Activated CD4-positive, alpha-beta T cell treated with anti-CD3 and anti-CD28 coated beads for 24 hours (primary cell): ENCODE data around the gene CLEC16A.

ENCODE experiments used
- DNase-seq, 2 donors: peaks; one replicate each; pipeline ENCODE4 v3.0.0-alpha.2; 2020; ENCODE audit warnings: low read depth in 2 of 2

The CLEC16A gene

DNA sequence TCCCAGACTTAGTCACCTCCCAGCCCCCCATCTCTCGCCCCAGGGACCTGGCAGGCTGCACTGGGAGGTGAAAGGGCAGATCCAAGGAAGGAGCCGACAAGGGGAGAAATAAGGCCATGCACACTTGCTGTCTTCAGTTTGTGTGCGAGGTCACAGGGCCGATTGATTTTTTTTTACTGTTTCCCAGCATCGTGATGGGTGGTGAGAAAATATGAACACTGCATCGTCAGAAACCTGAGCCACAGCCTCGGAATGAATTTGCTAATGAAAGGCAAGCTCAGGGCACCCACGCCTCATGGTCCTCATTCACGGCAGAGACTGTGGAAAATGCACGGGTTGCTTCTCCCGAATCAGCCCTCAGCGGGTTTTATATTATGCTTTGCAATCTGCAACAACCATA, 213.7 kb downstream of the CLEC16A start:
- no peak for DNase-seq

DNA sequence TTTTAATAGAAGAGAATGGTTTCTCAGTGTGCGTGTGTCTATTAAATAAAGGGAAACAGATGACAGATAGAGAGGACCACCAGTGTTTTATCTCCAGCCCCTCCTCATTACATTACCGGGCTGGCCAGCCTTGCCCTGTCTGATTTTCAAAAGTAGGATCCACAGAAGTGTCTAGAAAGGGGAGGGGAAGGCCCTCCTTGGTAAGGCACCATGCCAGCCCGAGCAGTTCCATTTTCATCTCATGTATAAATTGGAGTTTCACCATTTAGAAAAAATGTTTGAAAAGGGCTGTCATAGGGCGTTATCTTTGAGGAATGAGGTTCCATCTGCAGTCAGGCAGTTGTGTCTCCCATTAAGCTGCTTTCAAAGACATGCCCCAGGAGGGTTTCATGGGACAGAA, 214.9 kb downstream of the CLEC16A start:
- no peak for DNase-seq

DNA sequence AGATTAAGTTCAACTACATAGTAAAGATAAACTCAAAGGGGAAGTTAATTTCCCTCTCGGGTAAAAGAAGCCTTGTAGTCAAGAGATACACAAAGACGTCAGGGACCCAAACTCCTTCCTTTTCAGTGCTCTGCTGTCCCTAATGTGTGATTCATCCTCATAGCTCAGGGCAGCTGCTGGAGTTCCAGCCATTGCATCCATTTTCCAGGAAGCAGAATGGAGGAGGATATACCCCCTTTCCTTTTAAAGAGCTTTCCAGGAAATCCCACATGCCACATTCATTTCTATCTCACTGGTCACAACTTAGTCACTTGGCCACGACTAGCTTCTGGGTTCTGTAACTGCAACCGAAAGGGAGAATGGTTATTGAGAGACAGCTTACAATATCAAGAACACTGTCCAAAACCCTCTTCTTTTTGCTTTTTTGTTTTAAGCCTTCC, 216.3 kb downstream of the CLEC16A start:
- DNase-seq: no peak

DNA sequence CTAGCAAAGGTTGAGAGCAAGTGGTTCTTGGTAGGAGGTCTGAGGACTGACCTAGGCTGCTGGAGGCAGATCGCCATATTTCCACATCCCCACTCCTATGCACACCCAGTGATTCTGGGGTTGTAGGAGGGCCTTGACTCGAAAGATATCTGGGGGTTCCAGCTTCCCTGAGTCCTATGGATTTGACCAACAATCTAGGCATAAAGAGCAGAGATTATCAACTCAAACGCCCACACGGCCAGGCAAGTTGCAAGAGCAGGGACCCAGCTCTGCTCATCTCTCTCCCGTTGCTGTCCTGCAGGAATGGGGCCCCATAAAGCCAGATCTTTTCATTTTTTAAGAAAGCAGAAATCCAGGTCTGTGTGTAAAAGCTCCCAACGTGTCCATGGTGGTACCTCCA, 217.1 kb downstream of the CLEC16A start:
- DNase-seq: no peak

DNA sequence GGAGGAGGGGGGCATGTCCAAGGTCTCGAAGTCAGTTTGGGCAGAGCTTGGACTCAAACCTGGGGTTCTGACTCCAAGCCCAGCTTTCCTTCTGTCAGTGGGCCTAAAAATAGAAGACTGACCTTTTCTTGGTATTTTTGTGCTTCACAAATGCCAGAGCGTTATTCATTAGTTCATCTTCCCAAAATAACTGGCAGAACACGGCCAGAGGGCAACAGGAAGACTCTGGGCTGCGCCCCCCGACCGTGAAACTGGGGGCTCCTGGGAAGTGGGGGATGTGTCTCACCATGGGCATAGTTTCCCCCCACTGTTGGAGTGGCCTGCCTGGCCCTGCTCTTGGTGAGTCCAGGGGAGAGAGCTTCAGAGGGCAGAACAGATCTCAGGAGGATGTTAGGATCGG, 217.6 kb downstream of the CLEC16A start:
- DNase-seq: no peak

DNA sequence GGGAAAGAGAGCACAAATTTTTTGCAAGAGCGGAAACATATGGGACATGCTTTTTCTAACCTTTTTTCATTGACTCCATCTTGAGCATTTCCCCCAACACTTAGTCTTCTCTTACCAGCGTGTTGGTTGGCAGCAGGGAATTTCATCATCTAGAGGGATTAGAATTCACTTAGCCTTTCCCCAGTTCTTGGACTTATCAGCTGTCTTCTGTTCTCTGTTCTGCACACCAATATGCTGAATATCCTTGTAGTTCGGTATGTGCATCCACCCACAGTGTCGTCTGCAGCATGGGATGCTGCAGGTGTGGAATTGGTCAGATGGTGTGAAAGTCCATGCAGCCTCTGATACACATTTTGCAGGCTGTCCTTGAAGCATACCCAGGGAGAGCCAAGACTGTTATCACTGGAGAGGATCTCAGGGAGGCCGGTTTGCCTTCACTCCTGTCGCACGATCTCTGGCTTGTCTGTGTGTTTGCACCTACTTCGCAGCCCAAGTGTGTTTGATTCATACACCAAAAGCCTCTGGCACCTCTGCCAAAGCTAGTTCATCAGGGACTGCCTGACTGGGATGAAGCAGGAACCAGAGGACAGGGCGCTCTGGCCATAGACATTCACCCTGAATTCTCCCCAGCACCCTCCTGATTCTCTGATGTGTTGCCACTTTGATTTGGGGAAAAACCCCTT, 218.4 kb downstream of the CLEC16A start:
- DNase-seq: no peak

DNA sequence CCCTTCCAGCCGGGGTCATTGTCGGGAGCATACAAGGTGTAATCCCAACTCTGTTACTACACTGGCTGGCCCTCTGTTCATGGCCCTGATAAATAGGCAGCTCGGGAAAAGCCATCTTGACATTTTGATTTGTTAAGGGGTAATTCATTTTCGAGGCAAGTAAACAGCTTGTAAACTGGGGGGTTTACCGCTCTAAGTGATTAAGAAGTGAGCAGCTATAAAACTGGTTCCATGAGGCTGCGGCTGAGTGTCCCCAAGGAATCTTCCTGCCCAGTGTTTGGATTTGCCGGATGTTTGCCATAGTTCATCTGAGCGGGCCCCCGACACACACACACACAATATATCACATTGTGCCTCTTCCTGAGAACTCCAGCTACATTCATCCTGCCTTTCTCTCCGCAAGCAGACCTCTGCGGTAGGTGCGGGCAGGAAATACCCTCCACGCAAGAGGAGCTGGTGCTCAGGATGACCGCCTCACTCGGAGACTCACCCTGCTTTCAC, 219.4 kb downstream of the CLEC16A start:
- no peak for DNase-seq

DNA sequence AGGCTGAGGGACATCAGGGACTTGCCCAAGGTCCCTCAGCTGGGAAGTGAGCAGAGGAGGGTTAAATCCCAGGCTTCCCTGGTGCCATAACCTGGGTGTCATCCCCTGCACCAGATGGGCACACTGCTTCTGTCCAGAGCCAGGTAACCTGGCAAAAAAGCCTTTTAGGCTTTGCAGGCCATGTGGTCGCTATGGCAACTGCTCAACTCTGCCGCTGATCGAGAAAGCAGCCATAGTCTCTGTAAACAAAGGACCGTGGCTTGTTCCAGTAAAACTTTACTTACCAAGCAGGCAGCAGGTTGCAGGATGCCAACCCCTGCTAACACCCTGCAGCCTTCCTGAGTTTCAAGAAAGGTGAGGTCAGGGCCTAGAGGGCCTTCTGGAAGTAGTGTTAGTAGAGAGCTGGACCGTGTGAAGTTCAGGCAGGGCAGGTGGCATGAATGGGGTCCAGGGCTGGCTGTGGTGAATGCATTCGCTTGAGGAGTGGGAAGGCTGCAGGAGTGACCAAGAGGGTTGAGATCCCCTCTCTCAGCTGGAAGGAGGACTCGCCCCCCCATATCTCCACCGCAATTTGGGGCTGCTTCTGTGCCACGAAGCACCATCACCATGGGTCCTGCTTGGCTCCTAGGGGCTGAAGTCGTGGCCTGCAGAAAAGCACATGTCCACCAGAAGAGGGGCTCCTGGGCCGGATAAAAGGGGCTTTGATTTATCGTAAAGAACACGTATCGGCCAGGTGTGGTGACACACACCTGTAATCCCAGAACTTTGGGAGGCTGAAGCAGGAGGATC, 220.3 kb downstream of the CLEC16A start:
- DNase-seq: no peak

DNA sequence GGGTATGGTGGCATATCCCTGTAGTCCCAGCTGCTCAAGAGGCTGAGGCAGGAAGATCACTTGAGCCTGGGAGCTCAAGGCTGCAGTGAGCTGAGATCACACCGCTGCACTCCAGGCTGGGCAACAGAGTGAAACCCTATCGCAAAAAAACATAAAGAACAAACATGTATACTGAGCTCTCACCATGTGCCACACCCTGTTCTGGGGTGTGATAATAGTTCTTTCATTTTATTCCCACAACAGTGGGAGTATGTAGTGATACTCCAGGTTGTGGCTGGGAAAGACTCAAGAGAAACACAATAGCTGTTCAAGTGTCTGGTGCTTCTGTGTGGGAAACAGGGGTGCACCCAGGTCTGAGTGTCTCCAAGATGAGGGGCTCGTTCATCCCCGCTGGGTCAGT, 221.0 kb downstream of the CLEC16A start:
- no peak for DNase-seq

DNA sequence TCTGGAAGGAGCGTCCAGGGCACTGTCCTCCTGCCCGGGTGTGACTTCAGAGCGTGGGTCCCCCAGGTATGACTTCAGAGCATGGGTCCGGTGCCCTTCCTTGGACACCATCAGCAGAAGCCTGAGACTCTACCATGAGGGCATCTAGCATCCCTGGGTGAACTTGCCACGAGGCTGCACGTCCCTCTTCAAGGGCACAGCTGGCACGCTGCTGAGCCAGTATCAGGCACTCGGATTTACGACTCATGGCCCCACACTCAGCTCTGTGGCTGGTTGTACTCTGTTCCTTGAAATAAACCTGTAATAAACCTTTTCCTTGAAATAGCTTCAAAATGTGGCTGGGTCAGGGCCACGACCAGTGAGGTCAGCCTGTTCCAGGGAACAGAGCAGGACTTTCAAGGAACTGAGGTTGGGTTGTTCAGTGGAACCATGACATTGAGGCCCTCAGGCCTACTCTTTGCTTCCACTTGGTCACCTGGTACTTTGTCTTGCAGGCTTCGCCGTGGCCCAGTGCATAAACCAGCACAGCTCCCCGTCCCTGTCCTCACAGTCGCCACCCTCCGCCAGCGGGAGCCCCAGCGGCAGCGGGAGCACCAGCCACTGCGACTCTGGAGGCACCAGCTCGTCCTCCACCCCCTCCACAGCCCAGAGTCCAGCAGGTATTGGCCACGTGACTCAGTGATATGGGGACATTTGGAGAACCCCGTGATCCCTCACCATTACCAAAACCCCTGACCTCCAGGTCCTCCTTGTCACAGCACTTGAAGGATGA, 221.7 kb downstream of the CLEC16A start:
- DNase-seq: no peak

DNA sequence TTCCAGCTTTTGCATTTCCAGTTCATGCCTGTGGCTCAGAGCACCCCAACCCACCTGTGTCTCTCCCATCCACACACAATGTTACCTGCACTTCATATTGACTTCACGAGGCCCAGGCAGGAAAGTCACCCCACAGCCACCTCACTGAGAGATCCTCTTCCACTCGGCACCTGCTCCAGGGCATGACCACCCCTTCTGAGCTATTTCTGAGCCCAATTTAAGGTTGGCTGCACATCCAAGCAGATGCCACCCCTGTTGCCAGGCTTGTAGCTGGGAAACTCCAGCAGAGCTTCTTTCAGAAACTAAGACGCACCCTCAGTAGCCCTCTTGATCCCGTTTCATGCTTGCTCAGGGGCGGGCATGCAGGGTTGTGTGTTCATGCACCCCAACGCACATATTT, 223.2 kb downstream of the CLEC16A start:
- no peak for DNase-seq

DNA sequence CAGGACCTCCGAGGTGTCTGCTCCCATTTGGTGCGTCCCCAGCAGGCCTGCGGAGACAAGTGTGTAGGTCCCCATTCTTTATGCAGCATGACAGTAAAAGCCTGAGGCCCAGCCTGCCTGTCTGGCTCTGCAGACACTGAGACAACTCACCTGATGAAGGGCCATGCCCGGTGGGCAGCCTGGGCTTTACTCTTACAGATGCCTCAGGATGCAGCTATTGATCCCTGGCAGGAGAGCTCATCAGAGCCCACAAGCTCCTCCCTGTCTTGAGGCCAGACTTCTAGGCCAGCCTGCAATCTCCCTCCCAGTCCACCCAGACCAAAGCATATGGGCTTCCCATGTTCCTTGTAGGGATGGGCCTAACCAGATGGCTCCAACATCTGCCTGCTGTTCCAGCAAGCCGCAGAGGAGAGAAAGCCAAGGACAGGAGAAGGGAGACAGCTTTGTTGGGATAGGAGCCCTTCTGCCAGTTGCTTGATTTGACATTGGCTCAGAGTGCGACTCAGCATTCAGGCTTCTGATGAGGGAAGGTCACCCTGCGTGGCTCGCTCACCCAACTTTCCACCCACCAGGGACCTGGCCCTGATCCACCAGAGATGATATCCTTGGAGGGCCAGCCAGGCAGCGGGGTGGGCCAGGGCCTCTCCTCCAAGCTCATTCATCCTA, 224.2 kb downstream of the CLEC16A start:
- DNase-seq: no peak

DNA sequence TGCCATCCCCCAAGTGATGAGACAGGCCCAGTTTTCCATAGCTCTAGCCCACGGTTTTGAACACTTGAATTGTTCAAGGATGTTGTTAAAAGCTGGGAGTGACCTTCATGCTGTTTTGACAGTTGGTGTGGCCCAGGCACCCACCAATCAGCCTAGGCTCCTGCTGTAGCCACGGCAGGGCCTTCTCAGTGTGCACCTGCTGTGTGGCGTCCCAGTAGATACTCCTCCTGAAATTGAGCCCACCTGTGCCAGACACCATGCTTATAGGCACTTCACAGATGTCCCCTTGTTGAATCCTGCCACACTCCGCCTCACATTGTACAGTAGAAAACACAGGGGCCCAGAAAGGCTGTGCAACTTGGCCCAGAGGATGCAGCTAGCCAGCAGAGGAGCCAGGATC, 225.3 kb downstream of the CLEC16A start:
- no peak for DNase-seq

DNA sequence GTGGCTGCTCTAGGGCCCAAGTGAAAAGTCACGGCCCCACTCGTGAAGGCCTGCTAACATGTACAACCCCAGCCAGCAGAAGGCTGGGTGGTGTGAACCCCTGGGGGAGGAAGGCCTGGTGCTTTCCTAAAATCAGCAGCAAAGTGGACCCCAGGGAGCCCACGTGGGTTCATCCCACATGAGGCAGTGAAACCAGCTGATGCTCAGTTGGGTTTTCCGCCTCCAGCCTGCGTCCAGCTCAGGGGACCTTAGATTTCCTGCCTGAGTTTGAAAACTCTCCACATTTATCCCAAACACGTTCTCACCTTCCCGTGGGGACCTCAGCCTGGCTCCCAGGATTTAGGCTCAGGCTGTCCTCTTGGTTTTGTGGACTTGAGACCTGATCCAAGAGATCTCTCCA, 225.8 kb downstream of the CLEC16A start:
- DNase-seq: no peak

DNA sequence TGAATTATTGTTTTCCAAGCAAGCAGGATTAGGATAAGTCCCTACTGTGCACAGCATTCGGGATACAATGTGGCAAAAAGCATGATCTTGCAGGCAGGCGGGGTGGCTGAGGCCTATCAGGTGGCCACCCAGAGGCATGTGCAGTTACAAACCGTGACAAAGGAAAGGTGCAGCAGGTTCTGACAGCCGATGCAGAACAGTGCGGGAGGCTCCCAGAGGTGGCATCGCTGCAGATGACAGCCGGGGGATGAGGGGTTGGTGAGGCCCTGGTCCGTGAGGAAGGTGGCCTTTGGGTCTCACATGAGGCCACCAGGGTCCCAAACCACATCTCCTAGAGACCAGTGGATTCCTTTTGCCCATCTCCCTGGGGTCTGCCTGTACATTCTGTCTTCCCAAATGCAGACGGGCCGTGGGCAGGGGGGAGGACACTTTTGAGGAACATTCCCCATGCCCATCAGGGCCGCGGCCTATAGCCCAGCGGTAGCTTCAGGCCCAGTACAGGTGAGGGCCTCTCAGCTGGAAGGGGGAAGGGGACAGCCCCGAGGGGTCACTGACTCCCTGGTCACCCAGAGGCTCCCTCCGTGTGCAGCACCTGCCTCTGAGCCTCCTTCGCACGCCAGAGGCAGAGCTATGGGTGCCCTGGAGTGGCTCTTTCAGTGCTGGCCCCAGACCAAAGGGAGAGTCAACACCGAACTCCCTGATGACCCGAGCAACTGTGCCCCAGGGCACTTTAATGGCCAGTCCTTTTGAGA, 226.5 kb downstream of the CLEC16A start:
- no peak for DNase-seq

DNA sequence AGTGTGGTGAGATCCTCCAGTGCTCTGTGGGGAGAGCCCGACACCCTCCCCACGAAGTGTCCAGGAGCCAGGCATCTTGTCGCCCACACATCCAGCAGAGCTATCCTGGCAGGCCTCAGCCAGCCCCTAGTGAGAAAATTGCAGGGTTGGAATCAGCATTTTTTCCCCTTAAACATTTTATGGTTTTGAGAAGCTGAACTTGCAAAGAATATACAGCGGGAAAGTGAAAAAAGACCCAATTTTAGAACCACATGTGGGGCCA, 227.0 kb downstream of the CLEC16A start:
- DNase-seq: no peak

DNA sequence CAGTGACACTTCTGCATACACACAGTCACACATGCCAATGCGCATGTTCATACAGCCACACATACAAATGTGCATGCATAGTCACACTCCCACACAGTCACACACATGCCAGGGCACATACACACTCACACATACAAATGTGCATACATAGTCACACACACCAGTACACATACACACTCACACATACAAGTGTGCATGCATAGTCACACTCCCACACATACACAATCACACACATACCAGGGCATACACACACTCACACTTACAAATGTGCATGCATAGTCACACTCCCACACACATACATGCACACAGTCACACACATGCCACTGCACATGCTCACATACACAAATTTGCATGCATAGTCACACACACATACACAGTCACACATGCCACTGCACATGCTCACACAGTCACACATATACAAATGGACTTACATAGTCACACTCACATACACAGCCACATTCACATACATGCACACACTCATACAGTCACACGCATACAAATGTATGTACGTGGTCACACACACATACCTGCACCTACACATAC, 227.5 kb downstream of the CLEC16A start:
- no peak for DNase-seq

DNA sequence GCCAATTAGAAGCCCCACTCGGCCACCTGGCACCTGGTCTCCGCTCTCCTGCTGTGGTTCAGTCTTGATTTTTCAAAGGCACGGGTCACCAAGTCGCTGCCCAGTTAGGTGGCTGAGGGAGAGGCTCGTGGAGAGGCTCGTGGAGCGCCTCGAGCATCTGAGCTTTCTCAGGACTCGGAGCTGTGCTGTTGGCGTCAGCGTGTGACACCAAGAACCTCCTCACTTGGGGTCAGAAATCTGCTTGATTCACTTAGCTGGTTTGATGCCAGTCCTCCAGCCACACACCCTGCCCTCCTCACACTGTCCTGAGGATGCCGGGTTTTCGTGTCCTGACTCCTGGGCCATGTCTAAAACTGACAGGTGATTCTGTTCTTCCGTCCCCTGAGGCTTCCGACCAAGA, 229.1 kb downstream of the CLEC16A start:
- DNase-seq: no peak

DNA sequence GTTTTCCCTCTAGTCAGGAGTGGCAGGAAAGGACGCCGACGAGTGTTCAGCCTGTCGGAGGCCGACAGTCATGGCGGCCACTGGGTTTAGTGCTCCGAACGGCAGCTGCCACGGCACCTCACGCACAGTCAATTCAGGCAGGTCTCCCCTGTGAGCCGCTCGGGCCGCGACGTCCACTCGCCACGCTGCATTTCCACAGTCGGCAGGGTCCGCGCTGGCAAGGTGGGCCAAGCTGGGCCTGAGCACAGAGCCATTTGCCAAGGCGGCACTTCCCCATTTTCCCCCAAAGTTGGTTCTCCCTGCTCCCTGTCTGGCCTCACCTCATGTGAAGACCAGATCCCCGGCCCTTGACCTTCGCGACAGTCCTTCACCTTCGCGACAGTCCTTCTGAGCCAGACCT, 229.8 kb downstream of the CLEC16A start:
- no peak for DNase-seq

DNA sequence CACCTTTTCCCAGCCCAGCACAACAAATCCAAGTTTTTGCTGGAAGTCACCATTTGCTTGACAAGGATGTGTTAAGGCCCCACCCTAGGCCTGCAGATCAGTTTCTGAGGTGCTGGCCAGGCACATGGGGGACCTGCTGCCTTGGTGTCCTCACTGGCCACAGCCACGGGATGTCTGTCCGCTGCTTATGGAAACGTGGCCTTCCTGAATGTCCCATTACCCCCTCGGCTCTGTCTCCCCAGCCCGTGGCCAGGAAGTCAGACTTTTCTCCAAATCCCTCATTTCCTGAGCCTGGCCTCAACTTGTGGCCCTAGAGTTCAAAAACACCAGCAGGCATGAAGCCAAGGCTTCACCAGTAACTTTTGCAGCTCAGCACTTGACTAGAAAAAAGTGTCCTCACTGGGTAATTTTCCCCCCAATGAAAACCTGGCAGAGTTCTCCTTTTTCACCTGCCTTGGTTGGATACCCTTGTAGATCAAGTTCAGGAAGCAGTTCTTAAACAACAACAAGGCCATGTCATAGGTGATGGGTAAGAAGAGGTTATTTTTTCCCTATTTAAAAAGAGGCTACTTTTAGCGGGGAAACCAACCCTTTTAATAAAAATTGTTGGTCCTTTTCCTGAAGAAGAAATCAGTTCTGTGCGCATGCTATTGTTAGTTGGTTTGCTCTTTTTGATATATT, 230.9 kb downstream of the CLEC16A start:
- no peak for DNase-seq
